ENCODE results near the gene ARHGAP33.
A peak's percentile ranks its signal among the peaks of the same experiment; 100 is the strongest.
"Not testable (repeated sequence)": the region's sequence is repeated elsewhere in the genome, so short reads cannot be mapped to it uniquely, and the experiment has no call there.

Gene ARHGAP33

DNA sequence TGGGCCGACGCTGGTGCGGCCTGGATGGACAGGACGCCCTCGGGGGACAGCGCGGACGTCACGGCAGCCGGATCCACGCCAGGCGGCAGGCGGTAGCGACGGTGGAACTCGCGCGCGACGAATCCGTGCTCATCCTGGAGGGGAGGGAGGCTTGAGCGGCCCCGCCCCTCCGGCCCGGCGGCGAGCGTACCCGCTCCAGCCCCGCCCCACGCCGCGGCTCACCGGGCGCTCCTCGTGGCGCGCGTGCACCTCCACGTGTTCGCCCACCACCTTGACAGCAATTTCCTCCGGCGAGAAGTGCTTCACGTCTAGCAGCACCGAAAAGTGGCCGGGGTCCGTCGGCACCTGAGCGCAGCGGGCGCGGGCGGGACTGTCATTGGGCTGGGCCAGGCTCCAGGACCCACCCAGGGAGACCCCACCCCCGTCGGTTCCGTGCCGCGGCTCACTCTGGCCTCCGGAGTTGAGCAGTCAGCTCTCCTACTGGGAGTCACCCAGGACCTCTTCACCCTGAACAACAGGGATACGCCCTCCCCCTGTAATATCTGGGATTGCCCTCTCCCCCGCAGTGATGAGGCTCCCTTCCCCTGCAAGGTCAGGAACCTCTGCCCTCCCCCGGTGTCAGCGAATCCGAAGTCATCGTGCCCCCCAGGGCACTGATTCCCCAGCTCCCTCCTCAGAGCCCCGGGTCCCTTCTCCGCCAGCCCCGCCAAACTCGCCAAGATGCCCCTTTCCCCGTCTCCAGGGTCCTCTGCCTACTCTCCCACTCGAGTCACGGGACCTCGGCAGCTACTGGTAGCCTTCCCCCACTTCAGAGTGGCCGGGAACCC is 19.6 kb upstream of the ARHGAP33 start:
- peak; percentile 26 for DNase-seq (ENCODE audit: low read depth, low spot score)

DNA sequence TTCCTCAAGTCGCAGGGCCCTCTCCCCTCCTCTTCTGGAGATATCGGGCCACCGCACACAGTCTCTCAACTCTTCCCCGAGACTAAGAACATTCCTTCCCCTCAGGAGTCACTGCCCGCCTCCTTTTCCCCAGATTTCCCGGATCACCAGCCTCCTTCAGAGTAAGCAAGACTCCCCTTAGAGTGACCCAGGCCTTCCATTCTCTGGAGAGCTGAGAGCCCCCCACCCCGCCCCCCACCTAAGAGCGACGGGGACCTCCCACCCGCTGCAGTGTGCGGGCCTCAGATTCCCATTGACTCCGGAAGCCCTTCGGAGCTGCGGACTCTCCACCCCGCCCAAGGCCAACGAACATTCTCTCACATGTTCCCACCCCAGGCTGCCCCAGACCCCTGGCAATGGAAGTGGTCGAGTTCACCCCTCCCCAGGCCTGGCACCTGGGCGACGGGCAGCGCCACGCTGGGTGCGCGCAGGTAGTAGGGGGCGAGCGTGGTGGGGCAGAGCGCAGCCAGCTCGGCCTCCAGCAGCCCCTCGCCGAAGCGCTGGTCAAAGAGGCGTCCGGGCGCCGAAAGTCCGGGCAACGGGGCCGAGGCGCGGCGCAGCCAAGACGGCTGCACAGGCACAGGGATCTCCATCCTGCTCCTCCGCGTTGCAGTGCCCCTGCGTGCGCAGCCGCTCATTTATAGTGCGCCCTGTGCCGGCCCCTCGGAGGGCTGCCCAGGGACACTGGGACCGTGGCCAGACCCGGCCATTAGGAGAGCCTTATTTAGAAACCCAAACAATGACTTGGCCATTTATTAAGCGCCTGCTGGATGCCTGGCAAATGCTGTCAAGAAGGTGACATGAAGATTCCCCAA is 18.8 kb upstream of the ARHGAP33 start, which contains the start of gene HSPB6:
Gene HSPB6, minus strand, starts transcription at position 653 of the 854 bp plus-strand sequence. Its CDS starts 21 bp downstream, at position 632.
- DNase-seq (ENCODE audit: low read depth, low spot score) = peak; percentile 56

DNA sequence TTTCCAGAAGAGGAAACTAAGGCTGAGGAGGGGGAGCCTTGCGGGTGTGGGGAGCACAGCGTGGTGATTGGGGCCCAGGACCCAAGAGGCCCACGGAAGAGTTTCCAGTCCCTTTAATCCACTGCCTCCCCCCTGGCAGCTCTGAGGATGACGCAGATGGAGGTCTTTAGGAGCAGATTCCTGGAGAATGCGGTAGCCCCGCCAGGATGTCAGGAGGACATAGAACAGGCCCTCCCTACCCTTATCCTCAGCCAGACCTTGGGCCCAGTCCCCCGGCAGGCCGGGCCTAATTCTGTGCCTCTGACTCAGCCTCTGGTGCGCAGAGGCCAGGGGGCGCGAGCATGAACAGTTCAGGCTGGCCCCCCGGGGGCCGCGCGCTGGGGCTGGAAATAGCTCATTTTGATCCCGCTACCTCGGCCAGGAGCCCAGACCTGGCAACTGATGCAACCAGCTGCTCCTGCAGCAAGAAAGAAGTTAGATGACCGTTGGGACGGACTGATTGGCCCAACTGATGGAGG is 18.1 kb upstream of the ARHGAP33 start:
- peak; percentile 93 for DNase-seq (ENCODE audit: low read depth, low spot score)

DNA sequence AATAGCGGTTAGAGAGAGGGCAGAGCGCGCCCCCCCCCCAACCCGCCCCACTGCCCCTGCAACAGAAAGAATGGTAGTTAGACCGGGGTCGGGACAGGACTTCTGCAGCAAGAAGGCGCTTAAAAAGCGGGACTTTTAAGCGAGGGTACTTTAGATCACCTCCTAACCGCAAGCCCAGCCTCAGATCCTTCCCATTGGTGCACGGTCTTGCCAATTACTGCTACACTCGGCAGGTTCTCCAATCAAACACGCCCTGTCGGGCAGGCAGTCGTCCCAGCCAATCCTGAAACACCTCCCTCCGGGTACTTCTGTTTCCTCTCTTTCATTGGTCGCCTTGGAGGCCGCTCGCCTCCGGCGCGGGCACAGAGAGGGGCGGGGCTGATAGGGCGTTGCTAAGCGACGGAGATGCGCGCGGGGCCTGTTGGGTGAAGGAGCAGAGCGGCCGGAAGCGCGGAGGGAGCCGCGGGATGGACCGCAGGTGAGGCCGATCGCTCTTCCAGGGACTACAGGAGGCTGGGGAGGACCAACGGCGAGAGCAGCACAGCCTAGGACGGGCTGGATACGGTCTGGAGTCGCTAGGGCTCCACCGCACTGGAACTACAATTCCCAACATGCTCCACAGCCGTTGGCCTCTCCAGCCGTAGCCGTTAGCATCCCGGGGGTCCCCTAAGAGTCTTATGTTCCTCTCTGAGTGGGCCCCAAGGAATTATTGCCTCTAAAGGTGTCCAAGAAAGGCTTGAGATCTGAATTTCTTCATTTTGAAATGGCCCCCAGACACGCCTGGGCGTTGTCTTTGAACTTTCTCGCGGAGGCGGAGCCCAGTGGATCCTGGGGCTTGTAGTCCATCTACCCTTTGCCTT is 17.4 kb upstream of the ARHGAP33 start, which contains the start of gene PROSER3:
Gene PROSER3, plus strand, starts transcription at position 428 of the 860 bp plus-strand sequence. Its CDS starts 40 bp downstream, at position 468.
- DNase-seq (ENCODE audit: low read depth, low spot score) = peak; percentile 100

DNA sequence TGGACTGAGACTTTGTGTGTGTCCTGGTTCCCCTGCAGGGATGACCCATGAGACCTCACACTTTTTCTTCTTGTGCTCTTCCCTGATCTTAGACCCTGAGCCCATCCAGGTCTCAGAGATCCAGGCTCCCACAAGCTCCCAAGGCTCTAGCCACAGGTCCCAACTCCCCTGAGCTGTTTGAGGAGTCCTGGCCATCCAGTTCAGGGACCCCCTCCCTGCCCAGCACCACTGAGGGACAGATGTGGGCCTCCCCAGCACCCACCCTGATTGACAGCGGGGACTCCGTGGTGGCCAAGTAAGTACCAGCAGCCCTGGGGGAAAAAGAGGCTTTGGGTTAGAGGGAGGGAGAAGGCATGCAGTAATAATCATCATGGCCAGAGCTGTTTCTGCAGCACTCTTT is 15.7 kb upstream of the ARHGAP33 start:
- no peak for DNase-seq (ENCODE audit: low read depth, low spot score)

DNA sequence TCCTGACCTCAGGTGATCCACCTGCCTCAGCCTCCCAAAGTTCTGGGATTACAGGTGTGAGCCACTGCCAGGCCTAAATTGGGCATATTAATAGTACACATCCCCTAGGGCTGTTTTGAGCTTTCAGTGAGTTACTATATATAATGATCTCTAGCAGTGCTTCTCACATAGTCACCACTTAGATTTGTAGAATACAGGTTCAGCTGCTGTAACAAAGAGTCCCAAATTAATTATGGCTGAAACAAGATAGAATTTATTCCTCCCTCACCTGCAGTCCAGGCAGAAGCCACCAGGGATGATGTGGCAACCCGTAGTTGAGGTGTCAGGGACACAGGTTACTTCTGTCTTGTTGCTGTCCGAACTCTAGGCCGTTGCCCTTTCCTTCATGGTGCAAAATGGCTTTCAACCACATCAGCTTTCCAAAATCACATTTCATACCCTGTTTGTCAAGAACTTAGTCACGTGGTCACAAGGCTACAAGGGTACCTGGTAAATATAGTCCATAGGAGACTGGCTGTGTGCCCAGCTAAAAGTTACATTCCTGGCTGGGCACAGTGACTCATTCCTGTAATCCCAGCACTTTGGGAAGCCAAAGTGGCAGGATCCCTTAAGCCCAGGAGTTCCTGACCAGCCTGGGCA is 14.5 kb upstream of the ARHGAP33 start:
- DNase-seq (ENCODE audit: low read depth, low spot score) = no peak

DNA sequence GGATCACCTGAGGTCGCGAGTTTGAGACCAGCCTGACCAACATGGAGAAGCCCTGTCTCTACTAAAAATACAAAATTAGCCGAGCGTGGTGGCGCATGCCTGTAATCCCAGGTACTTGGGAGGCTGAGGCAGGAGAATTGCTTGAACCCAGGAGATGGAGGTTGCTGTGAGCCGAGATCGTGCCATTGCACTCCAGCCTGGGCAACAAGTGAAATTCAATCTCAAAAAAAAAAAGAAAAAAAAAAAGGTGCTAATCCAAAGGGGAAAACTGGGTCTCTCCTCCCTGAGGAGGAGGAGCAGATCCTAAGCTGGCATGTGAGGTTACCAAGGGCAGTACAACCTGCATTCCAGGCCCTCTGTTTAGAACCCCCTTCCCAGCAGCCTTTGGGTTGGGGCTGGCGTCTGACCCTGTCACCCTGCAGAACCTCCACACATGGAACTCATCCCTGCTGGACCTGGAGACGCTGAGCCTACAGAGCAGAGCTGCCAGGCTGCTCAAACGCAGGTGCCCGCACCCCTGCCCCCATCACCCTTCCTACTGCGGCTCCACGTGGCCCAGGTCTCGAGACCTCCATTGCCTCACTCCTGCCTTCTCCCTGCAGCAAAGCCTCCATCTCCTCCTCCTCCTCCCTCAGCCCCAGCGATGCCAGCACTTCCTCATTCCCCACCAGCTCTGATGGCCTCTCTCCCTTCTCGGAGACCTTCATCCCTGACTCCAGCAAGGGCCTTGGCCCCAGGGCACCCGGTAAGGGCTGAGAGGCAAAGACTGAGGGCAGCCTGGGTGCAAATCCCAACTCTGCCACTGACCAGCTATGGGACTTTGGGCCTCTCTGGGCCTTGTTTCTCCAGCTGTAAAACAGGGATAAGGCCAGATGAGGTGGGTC is 10.7 kb upstream of the ARHGAP33 start:
- DNase-seq (ENCODE audit: low read depth, low spot score) = no peak

DNA sequence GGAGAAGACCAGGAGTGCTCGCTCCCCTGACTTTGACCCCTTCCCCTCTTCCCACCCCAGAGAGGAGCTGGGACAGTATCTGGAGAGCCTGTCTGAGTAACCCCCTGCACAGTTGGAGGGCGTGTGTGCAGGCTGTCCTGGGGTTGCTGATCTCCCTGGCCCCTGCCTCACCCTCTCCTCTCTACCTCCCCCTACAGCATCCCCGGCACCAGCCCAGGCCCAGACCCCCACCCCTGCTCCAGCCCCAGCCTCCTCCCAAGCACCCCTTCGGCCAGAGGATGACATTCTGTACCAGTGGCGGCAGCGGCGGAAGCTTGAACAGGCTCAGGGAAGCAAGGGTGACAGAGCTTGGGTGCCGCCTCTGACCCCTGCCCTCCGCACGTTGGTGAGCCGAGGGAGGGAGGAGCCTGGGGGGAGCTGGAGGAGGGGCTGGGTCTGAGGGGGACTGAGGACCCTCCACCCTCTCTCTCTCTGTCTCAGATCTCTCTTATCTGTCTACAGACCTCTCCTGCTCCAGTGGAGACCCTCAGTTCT is 8.7 kb upstream of the ARHGAP33 start:
- no peak for DNase-seq (ENCODE audit: low read depth, low spot score)

DNA sequence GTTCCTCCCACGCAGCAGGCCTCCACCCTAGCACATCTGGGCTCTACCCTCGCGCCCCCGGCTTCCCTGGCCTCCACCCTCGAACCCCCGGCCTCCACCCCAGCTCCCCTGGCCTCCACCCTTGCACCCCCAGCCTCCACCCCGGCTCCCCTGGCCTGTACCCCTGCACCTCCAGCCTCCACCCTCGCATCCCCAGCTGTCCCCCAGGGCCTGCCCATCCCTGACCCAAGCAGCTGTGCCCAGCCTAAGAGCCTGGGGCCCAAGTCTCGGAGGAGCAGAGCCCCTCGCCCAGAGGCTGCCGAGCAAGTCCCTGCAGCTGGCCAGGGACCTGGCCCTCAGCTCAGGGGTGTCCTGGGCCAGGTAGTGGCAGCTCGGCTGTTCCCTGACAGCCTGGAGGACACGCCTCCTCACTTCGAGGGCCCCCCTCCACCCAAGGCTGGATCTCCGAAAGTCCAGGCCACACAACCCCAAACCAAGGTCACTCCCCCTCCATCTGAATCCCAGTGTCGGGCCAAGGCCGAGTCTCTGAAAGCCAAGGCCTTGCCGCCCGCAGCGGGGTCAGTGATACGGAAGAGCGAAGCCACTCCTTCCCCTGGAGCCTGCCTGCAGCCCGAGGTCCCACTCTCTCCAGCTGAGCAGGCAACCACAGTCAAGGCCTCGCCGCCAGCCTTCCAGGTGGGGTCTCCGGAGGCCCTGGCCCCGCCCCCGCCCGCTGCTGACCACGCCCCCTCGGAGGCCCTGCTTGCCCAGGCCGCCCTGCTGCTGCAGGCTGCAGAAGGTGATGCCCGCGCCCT is 7.9 kb upstream of the ARHGAP33 start:
- peak; percentile 70 for DNase-seq (ENCODE audit: low read depth, low spot score)

DNA sequence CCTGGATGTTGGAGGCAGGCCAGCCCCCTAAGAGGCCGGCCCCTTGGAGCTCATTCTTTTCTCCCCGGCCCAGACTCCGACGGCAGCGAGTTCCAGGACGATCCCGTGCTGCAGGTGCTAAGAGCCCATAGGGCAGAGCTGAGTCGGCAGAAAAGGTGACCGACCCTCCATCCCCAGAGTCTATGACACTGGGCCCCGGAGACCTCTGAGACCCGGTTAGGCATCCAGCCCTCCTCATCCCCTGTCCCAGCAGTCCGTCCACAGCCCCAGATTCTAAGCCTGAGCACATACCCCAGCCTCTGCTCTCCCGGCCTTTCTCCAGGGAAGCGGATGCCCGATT is 7.3 kb upstream of the ARHGAP33 start:
- DNase-seq (ENCODE audit: low read depth, low spot score) = no peak

DNA sequence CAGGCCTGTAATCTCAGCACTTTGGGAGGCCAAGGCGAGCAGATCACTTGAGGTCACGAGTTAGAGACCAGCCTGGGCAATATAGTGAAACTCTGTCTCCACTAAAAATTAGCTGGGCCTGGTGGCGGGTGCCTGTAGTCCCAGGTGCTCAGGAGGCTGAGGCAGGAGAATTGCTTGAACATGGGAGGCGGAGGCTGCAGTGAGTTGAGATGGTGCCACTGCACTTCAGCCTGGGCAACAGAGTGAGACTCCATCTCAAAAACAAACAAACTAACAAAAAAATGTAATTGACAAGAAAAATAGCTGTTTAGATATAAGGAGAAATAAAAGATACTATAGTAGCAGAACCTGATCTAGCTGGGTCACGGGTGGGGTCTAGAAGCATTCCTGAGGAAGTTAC is 3.0 kb upstream of the ARHGAP33 start:
- DNase-seq (ENCODE audit: low read depth, low spot score) = not testable (repeated sequence)

DNA sequence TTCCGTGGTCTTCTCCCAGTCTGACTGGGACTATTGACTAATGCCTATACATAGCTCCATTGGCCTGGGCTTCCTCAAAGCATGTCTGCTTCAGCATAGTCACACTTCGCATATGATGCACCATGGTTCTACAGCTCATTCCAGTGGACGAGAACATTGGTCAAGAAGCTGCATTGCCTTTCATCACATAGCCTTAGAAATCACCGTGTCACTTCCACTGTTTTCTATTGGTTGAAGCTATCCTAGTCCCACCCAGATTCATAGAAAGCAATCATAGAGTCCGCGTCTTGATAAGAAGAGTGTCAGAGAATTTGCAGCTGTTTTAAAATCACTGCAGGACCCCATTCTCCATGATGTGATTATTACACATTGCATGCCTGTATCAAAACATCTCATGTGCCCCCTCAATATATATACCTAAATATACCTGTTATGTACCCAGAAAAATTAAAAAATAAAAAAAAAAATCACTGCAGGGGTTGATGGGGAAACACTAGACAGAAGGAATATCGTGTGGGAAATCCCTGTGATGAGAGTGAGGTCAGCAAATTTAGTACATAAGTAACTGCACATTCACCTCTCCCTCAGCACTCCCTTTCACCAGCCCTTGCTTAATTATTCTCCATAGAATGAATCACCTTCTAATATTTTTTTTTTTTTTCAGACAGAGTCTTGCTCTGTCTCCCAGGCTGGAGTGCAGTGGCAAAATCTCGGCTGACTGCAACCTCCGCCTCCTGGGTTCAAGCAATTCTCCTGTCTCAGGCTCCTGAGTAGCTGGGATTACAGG is 2.2 kb upstream of the ARHGAP33 start:
- DNase-seq (ENCODE audit: low read depth, low spot score) = no peak

DNA sequence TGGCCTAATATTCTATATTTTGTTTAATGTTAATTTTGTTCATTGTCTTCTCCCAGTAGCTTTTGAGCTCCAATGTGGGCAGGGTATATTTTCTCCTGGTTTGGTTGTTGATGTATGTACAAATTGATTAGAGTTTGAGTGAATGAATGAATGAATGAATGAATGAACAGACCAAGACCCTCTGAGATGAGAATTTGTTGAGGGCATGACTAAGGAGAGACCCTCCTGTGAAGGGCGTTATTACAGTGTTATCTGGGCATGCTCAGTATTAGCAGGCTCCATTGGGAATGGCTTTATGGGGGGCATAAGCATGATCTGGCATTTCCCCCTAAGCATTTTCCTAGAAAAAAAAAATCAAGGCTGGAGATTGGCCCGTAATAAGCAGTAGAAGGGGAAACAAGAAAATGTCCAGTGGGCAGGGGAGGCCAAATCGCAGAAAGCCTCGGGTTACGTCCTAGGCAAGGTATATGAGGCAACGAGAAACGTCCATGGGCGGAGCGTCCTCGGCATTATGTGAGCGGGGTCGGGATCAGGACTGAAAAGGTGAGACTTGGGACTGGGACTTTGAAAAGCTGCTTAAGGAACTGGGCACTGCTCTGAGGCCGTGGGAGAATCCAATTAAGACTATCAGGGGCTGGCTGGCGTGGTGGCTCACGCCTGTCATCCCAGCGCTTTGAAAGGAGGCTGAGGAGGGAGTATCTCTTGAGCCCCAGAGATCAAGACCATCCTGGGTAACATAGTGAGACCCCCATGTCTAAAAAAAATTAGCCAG is 904 bp upstream of the ARHGAP33 start:
- DNase-seq (ENCODE audit: low read depth, low spot score) = no peak

DNA sequence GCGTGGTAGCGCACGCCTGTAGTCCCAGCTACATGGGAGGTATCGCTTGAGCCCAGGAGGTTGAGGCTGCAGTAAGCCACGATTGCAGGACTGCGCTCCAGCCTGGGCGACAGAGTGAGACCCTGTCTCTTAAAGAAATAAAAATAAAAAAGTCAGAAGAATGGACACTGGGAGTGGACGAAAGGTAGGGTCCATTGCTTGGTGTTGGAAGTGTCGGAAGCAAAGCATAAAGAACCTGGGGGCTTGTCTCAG is 392 bp upstream of the ARHGAP33 start:
- DNase-seq (ENCODE audit: low read depth, low spot score) = no peak

DNA sequence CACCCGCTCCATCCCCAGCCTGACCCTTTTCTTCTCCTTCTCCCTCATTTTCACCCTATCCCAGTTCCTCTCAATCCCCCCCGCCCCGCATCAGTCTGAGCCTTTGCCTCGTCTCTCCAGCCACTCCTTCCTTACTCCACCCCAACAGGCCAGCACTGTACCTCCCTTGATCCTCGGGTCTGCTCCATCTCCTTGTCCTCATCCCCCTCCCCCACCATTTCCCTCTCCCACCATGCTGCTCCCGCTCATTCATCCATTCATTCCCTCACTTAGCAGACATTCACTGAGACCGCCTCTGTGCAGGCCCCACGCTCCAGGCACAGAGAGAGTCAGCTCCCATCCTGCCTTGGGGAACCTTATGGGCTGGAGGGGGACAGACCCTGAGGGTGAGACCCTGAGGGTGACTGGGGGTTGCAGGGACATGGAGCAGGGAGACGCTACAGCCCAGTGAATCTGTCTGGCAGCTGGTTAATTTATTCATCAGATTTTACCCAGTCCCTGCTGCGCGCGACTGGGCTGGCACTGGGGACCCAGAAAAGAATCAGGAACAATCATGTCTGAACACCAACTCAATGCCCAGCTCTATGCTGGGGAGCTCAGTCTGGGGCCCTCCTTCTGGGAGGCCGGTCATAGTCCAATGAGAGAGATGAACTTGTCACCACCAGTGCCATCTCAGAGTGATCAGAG is 881 bp downstream of the ARHGAP33 start:
- no peak for DNase-seq (ENCODE audit: low read depth, low spot score)

DNA sequence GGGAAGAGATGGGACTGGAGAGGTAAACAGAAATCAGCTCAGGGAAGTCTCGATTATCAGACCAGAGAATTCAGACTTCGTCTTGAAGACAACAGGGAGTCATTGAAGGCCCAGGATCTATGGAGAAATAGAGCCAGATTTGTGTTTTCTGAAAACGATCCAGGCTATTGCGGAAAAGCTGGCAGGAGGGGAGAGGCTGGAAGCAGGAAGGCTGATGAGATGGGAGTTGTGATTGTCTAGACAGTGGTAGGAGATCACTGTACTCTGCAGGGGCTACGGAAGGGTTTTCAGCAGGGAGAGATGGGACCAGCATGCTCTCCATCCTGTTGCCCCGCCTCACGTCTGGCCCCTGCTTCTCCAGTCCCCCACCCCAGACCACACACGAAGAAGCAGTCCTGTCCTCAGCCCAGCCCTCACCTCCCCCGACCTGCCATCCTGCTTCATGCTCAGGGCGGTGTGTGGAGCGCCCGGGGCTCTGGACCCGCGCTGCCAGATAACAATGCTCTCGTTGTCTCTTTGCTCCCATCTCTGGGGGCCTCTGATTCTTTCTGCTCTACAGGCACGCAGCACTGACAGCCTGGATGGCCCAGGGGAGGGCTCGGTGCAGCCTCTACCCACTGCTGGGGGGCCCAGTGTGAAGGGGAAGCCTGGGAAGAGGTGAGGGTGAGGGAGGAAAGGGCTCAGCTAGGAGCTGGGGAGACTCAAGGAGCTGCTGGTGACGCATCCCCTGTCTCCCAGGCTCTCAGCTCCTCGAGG is 1.9 kb downstream of the ARHGAP33 start:
- DNase-seq (ENCODE audit: low read depth, low spot score) = peak; percentile 86

All from ELF-1 (cell line).